HL-60/S4 treated with retinoic acid at 250 ng/mL for 4 days and 3 days (cell line): Measurements from ENCODE around the gene TWIST2.

Source experiments
- in situ Hi-C: fragments of 300-500 bp; cut with MboI; formaldehyde crosslinking; loops from 2 replicates; pipeline ENCODE4 v1.7.0; 2022; ENCODE audit warnings: low sequenced_read_pairs

Gene TWIST2

GRCh38 chr2:238887616-238888015 is 39.7 kb downstream of the TWIST2 start:
- in situ Hi-C loops, result no loop called here

- in situ Hi-C loops, result no loop called here
Measured at GRCh38 chr2:238888781-238889180, 40.9 kb downstream of the TWIST2 start.

- in situ Hi-C loops, result no loop called here
Measured at GRCh38 chr2:238890131-238890530, 42.2 kb downstream of the TWIST2 start.

GRCh38 chr2:238890618-238891456 is 43.0 kb downstream of the TWIST2 start:
- in situ Hi-C loops, result no loop called here

GRCh38 chr2:238891457-238892203 is 43.7 kb downstream of the TWIST2 start:
- in situ Hi-C loops, result no loop called here

GRCh38 chr2:238892204-238892500 is 44.3 kb downstream of the TWIST2 start:
- in situ Hi-C loops, result no loop called here

- in situ Hi-C loops, result no loop called here
Measured at GRCh38 chr2:238892796-238893195, 44.9 kb downstream of the TWIST2 start.

GRCh38 chr2:238893349-238894000 is 45.6 kb downstream of the TWIST2 start:
- in situ Hi-C loops, result no loop called here

GRCh38 chr2:238894226-238894949 is 46.5 kb downstream of the TWIST2 start:
- in situ Hi-C loops, result no loop called here

GRCh38 chr2:238894950-238895298 is 47.0 kb downstream of the TWIST2 start:
- in situ Hi-C loops, result no loop called here

GRCh38 chr2:238895361-238895882 is 47.5 kb downstream of the TWIST2 start:
- in situ Hi-C loops, result no loop called here

GRCh38 chr2:238895891-238896600 is 48.2 kb downstream of the TWIST2 start:
- in situ Hi-C loops, result no loop called here

GRCh38 chr2:238896641-238897040 is 48.8 kb downstream of the TWIST2 start:
- in situ Hi-C loops, result no loop called here

- in situ Hi-C loops, result no loop called here
Measured at GRCh38 chr2:238897122-238897880, 49.4 kb downstream of the TWIST2 start.

GRCh38 chr2:238897911-238898311 is 50.0 kb downstream of the TWIST2 start:
- in situ Hi-C loops, result no loop called here

- in situ Hi-C loops, result no loop called here
Measured at GRCh38 chr2:238898534-238899281, 50.8 kb downstream of the TWIST2 start.

- in situ Hi-C loops, result no loop called here
Measured at GRCh38 chr2:238899386-238899785, 51.5 kb downstream of the TWIST2 start.

GRCh38 chr2:238900511-238900910 is 52.6 kb downstream of the TWIST2 start:
- in situ Hi-C loops, result no loop called here

- in situ Hi-C loops, result no loop called here
Measured at GRCh38 chr2:238901461-238902057, 53.7 kb downstream of the TWIST2 start.
